Amygdala (tissue), 56 donors: ENCODE measurements around the gene TRIM68.
A peak's percentile ranks its signal among the peaks of the same experiment; 100 is the strongest.

ENCODE experiments used
- DNase-seq, 56 donors: peaks; one replicate each; lab custom pipeline; 2025; lab: John Stamatoyannopoulos, UW

Gene TRIM68

GRCh38 chr11:4607096-4607495 lies 935 bp downstream of the TRIM68 start:
- DNase-seq, result no peak

- DNase-seq, result no peak
Measured at GRCh38 chr11:4606231-4607015, 1.6 kb downstream of the TRIM68 start.

- DNase-seq, result peak in 1 of 56 donors; percentile 2
Measured at GRCh38 chr11:4605057-4605456, 3.0 kb downstream of the TRIM68 start.

GRCh38 chr11:4593739-4594138 lies 14.3 kb downstream of the TRIM68 start, which contains the start of gene OR52I1:
Gene OR52I1 (plus strand): TSS chr11:4594039. CDS start chr11:4594039, 0 bp downstream.
- DNase-seq, result no peak

- DNase-seq, result no peak
Measured at GRCh38 chr11:4589017-4589416, 19.0 kb downstream of the TRIM68 start.

GRCh38 chr11:4581443-4581842 lies 26.6 kb downstream of the TRIM68 start, which contains the start of gene OR52I2:
Gene OR52I2 (plus strand): TSS chr11:4581743.
- no peak for DNase-seq

GRCh38 chr11:4580124-4580523 lies 27.9 kb downstream of the TRIM68 start:
- no peak for DNase-seq

GRCh38 chr11:4578624-4579023 lies 29.4 kb downstream of the TRIM68 start:
- DNase-seq, result no peak

GRCh38 chr11:4577761-4578160 lies 30.3 kb downstream of the TRIM68 start:
- no peak for DNase-seq

- no peak for DNase-seq
Measured at GRCh38 chr11:4576880-4577279, 31.2 kb downstream of the TRIM68 start.

- DNase-seq, result no peak
Measured at GRCh38 chr11:4569075-4569474, 39.0 kb downstream of the TRIM68 start.

GRCh38 chr11:4565371-4565770 lies 42.7 kb downstream of the TRIM68 start:
- no peak for DNase-seq

- DNase-seq, result no peak
Measured at GRCh38 chr11:4560467-4560866, 47.6 kb downstream of the TRIM68 start.

GRCh38 chr11:4559527-4560440 lies 48.2 kb downstream of the TRIM68 start:
- no peak for DNase-seq

GRCh38 chr11:4551346-4551979 lies 56.6 kb downstream of the TRIM68 start:
- DNase-seq, result no peak
